ENCODE measurements around the gene ZNF749. TPM values are rescaled to one million over a fixed set of nuclear protein-coding genes. Genes with fewer than 3 reads are reported as not detected.

The ZNF749 gene
- total RNA-seq, 1 donor from 2014 or later = 23.3 TPM

Other genes with a start within 250 kb of the ZNF749 start
- 37.8 TPM for gene ZNF264, start 243.8 kb upstream of the ZNF749 start, total RNA-seq (ENCODE audit: unreplicated experiment)
- gene AURKC, start 204.3 kb upstream of the ZNF749 start, total RNA-seq (ENCODE audit: unreplicated experiment) = 2.8 TPM
- gene ZNF805, start 194.7 kb upstream of the ZNF749 start, total RNA-seq (ENCODE audit: unreplicated experiment) = 15.5 TPM
- gene ZNF460, start 154.8 kb upstream of the ZNF749 start, total RNA-seq (ENCODE audit: unreplicated experiment) = 62.1 TPM
- 16.7 TPM for gene ZNF543, start 114.9 kb upstream of the ZNF749 start, total RNA-seq (ENCODE audit: unreplicated experiment)
- gene ZNF304, start 84.1 kb upstream of the ZNF749 start, total RNA-seq (ENCODE audit: unreplicated experiment) = 15.8 TPM
- 15.7 TPM for gene TRAPPC2B, start 71.8 kb upstream of the ZNF749 start, total RNA-seq (ENCODE audit: unreplicated experiment)
- gene ZNF547, start 71.8 kb upstream of the ZNF749 start, total RNA-seq (ENCODE audit: unreplicated experiment) = 9.5 TPM
- 35.4 TPM for gene ZNF548, start 45.5 kb upstream of the ZNF749 start, total RNA-seq (ENCODE audit: unreplicated experiment)
- gene ZNF17, start 24.2 kb upstream of the ZNF749 start, total RNA-seq (ENCODE audit: unreplicated experiment) = 21.5 TPM
- gene VN1R1, start 21.8 kb downstream of the ZNF749 start, total RNA-seq (ENCODE audit: unreplicated experiment) = 2.5 TPM
- 33.2 TPM for gene ZNF772, start 42.2 kb downstream of the ZNF749 start, total RNA-seq (ENCODE audit: unreplicated experiment)
- 17.7 TPM for gene ZNF419, start 52.4 kb downstream of the ZNF749 start, total RNA-seq (ENCODE audit: unreplicated experiment)
- 13.9 TPM for gene ZNF773, start 64.6 kb downstream of the ZNF749 start, total RNA-seq (ENCODE audit: unreplicated experiment)
- 10.8 TPM for gene ZNF549, start 92.0 kb downstream of the ZNF749 start, total RNA-seq (ENCODE audit: unreplicated experiment)
- gene ZNF550, start 124.5 kb downstream of the ZNF749 start, total RNA-seq (ENCODE audit: unreplicated experiment) = 12.9 TPM
- gene ZNF416, start 143.6 kb downstream of the ZNF749 start, total RNA-seq (ENCODE audit: unreplicated experiment) = 11.2 TPM
- gene ZIK1, start 148.8 kb downstream of the ZNF749 start, total RNA-seq (ENCODE audit: unreplicated experiment) = 21.5 TPM
- gene ZNF530, start 164.6 kb downstream of the ZNF749 start, total RNA-seq (ENCODE audit: unreplicated experiment) = 4.6 TPM
- gene ZNF134, start 178.9 kb downstream of the ZNF749 start, total RNA-seq (ENCODE audit: unreplicated experiment) = 41.2 TPM
- 29.5 TPM for gene ZNF211, start 197.8 kb downstream of the ZNF749 start, total RNA-seq (ENCODE audit: unreplicated experiment)
- 0.69 TPM for gene ZSCAN4, start 233.6 kb downstream of the ZNF749 start, total RNA-seq (ENCODE audit: unreplicated experiment)
- gene ZNF551, start 246.7 kb downstream of the ZNF749 start, total RNA-seq (ENCODE audit: unreplicated experiment) = 13.4 TPM

Data from glutamatergic neuron (in vitro differentiated cells).